Measurements from ENCODE around the gene TRIM31.

GRCh38 chr6:30062471-30063178 lies 50.3 kb downstream of the TRIM31 start:
- TF ChIP-seq GATA3 (IDR thresholded peaks at IDR 0.05; ENCODE audit: low read depth, low read length) = no peak
- TF ChIP-seq GATA2 (IDR thresholded peaks at IDR 0.05; ENCODE audit: low read depth, low read length) = no peak

All from SH-SY5Y (cell line).